NCI-H1417 (cell line): ENCODE data around the gene AKIRIN2.
"Not testable (repeated sequence)": the region's sequence is repeated elsewhere in the genome, so short reads cannot be mapped to it uniquely, and the experiment has no call there.

Experiments
- DNase-seq, 3 experiments: peaks; one replicate each; lab custom pipeline; 2025; lab: John Stamatoyannopoulos, UW

The AKIRIN2 gene

DNA sequence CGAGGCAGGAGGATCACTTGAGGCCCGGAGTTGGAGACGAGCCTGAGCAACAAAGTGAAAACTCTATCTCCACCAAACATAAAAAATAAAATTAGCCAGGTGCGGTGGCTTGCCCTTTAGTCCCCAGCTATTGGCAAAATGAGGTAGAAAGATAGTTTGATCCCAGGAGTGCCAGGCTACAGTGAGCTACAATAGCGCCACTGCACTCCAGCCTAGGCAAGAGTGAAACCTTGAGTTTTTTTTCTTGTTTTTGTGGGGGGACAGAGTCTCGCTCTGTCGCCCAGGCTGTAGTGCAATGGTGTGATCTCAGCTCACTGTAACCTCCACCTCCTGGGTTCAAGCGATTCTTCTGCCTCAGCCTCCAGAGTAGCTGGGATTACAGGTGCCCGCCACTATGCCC is 14.1 kb downstream of the AKIRIN2 start:
- not testable (repeated sequence) for DNase-seq

DNA sequence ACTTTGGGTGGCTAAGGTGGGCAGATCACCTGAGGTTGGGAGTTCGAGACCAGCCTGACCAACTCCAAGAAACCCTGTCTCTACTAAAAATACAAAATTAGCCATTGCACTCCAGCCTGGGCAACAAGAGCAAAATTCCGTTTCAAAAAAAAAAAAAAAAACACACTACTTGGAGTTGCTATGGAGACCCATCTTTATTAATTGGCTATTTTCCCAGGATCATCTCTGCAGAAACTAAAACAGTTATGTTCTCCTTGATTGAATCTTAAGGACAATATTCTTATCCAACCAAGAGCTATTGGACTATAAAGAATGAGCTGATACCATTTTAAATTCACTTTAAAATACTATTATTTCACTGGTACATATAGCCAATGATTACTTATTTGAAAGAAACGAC is 14.7 kb downstream of the AKIRIN2 start:
- DNase-seq, result no peak

DNA sequence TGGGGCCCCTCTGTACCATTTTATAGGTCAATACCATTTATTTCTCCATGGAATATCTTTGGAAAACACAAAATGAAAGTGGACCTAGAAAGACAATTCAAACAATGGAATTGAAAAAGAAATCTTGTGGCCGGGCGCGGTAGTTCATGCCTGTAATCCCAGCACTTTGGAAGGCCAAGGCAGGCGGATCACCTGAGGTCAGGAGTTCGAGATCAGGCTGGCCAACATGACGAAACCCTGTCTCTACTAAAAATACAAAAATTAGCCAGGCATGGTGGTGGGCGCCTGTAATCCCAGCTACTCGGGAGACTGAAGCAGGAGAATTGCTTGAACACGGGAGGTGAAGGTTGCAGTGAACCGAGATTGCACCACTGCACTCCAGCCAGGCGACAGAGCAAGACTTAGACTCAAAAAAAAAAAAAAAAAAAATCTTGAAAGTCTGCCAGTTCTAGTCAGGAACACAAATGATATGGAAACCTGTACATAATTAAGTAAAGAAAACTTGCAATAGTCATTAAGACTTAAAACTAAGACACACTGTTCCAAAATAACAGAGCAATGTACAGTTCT is 15.3 kb downstream of the AKIRIN2 start:
- not testable (repeated sequence) for DNase-seq

DNA sequence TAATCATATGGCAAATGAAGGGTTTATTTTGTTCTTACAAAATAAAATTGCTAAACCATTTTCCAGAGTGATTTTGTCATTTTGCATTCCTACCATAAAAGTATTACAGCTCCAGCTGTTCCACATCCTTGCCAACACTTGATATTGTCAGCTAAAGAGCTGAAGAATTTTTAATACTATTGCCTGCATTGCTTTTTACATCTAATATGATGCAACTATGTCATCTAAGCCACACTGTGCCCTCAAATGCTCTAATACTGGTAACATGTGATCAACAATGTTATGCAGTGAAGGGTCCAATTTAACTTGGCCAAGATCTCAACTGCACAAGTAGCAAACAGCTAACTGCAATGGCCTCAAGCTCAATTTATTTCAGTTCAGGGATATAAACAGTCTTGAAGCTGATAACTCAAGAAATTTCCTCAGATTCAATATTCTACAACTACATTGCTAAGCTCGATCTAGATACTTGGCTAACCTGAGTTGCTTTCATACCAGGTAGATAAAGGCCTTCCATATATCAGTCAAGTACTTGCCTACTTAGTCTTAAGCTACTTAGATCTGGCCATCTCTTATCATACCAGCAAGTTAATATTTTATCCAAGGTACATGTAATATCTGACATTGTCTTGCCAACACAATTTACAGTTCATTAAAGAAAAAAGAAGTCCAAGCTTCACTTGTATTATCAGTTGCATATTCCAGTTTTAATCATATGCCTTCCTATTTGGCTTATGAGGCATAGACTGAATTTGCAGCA is 17.0 kb downstream of the AKIRIN2 start:
- no peak for DNase-seq

DNA sequence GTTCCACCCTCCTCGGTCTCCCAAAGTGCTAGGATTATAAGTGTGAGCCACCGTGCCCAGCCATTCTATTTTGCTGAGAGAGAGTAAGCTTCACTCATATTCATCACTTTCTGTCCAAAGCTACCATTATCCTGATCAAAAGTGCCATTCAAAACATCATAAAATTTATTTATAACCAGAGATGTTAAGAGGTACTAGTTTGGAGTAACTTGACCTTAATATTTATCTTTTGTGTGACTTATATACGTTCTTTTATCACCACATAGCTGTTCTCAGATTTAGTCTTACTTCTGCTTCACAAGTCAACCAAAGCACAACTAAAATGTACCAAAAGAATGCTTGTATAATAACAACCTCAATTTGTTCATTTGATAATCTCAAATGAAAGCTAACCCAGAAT is 18.1 kb downstream of the AKIRIN2 start:
- DNase-seq, result no peak

DNA sequence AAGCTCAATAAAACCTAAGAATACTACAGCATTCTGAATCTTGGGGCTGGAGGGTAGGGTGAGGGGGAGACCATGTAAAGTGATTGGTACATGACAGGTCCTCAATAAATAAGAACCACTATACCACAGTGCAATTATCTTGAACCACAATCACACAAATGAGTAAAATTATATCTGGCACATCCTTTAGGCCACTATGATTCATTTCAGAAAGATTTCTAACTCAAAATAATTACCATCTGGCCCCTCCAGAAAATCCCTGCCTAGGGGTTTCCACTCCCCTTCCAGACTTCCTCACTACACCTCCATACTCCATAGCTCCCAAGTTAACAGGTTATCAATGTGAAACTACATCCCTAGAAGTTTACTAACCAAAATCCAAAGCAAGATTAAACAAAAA is 19.7 kb downstream of the AKIRIN2 start:
- DNase-seq, result no peak

- peak in 1 of 3 experiments; percentile 20 for DNase-seq
Observed at GRCh38 chr6:87675004-87675681, 26.9 kb downstream of the AKIRIN2 start.

DNA sequence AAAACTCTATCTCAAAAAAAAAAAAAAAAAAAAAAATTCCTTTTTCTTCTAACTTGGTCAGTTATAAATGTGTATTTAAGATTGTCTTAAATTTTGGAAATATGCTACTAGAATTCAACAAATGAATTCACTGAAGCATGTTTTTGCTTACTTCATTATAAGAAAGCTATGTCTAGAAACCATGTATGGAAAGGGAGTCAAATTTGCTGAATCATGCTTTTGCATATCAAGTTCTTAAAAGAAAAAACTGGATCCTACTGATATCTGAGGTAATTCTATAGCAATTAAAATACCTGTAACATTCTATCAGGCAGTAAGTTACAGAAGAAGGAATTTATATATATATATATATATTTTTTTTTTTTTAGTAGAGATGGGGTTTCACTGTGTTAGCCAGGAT is 27.7 kb downstream of the AKIRIN2 start:
- DNase-seq, result no peak

DNA sequence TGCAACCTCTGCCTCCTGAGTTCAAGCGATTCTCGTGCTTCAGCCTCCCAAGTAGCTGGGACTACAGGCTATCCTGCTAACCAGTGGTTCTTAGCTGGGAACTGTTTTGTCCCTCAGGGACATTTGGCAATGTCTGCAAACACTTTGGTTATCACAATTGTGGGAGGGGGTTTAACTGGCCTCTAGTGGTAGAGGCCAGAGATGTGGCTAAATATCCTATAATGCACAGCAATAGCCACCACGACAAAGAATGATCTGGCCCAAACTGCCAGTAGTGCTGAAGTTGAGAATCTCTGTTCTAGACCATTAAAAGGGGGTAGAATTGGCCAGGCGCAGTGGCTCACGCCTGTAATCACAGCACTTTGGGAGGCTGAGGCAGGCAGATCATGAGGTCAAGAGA is 28.8 kb downstream of the AKIRIN2 start:
- no peak for DNase-seq

- no peak for DNase-seq
Observed at GRCh38 chr6:87672641-87673040, 29.4 kb downstream of the AKIRIN2 start.

GRCh38 chr6:87671555-87672029 is 30.4 kb downstream of the AKIRIN2 start:
- no peak for DNase-seq

GRCh38 chr6:87670707-87671106 is 31.3 kb downstream of the AKIRIN2 start:
- no peak for DNase-seq

DNA sequence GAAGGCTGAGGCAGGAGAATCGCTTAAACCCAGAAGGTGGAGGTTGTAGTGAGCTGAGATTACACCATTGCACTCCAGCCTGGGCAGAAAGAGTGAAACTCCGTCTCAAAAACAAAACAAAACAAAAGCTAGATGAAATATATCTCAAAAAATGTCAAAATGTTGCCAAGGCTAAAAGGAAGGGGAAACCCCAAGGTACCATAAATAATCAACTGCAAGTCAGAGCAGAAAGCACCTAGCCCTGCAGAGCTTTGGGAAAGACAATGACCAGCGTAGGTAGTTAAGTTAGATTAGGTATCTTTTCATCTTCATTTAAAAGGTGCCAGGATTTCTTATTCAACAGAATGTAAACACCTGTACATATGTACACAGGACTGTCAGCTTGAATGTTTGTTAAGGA is 33.0 kb downstream of the AKIRIN2 start:
- no peak for DNase-seq

DNA sequence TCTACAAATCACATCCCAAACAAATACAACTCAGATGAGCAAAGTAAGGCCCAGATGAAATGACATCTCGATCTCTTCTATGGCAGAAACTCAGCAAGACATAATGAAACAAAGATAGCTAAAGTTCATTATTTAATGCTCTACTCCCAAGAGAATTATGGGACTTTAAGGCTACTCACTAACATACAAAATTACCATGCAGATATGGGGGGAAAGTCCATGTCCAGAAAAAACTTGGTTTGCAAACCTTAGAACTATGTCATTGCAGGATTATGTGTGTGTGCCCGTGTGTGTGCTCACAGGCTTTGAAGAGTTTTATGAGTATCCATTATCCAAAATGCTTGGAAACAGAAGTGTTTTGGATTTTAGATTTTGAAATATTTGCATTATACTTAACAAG is 34.0 kb downstream of the AKIRIN2 start:
- no peak for DNase-seq

DNA sequence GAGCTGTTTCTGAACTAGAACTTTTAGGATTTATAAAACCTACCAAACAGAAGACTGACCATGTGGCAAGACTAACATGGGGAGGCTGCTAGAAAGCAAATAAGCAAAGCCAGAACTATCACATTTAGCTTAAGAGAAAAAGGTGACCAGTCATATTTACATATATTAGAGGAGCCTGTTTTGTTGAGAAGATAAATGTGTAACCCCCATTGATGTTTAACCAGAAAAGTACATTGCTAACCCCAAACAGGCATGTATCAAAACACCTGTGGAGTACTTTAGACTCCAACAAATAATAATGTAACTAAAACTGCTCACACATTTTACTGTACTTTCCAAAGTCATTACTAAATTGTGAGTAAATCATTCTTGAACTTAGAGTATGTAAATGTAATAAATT is 35.0 kb downstream of the AKIRIN2 start:
- DNase-seq, result no peak

- DNase-seq, result no peak
Observed at GRCh38 chr6:87664921-87665485, 37.0 kb downstream of the AKIRIN2 start.

DNA sequence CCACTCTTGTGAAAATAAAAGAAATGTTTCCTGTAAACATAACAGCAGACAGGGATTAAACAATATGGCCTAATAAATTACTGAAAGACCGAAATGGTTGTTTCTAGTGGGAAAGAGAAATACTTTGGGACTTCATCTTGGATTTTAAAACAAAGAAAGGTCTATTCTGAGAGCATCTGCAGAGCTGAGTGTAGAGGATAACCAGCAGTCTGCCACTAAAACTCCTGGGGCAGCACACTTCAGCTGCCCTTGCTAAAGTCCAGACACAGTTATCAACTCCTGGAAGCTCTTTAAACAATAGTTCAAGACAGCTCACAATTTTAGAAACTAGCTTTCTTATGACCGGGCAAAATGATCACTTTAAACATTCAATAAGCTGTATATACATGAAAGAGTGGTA is 38.6 kb downstream of the AKIRIN2 start:
- no peak for DNase-seq

DNA sequence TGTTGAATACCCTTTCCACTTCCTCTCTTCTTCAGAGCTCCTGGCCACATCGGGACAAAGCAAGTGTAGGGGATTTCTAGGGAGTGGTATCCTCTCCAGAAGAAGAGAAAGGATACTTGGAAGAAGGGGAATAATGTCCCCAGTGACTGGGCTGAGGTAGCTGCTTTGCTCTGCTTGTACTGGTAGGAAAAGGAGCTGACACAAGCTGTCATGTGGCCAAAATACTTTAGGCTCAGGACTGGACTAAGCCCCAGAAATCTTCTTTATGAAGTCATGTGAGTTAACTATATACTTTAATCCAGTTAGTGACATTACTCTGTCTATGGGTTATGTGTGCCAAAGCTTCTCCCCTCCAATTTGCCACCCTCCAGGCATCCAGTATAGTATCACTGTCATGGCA is 40.5 kb downstream of the AKIRIN2 start:
- no peak for DNase-seq

DNA sequence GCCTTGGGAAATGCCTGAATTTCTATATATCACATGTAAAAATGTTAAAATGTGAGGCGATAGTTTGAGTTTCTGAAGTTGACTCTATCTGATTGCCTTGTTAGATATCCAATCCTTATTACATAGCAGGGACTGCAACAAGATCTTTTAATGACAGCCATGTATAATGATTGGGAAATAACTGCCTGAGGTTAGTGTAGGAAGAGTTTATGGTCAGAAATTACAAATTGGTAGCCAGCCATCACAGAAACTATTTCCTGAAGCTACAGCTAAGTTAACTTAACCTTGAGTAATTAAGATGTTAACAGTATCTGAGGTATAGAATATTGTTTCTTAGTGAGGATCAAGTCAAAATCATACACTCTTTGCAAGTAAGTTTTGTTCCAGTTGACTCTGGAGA is 41.0 kb downstream of the AKIRIN2 start:
- no peak for DNase-seq

GRCh38 chr6:87660226-87660911 is 41.7 kb downstream of the AKIRIN2 start:
- DNase-seq, result no peak

- DNase-seq, result no peak
Observed at GRCh38 chr6:87658516-87658915, 43.5 kb downstream of the AKIRIN2 start.

DNA sequence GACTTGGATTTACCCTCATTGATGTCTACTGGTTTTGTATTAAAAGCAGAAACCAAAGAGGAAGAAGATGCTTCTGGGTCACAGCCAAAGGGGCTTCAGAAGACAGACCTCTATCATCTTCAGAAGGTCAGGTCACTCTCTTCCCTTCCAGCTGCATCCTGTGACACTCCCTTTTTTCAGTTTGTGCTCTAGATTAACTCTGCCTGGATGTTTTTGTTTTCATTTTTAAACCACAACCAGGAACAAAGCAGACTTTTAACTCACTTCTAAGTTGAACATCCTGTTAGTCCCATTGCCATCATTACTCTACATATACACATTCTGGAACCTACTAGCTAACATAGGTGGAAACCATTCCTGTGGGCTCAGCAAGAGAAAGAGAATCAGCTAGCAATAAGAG is 45.2 kb downstream of the AKIRIN2 start:
- DNase-seq, result no peak
